ENCODE data around the gene KRTAP1-5.
A peak's percentile ranks its signal among the peaks of the same experiment; 100 is the strongest.
"Not testable (repeated sequence)": the region's sequence is repeated elsewhere in the genome, so short reads cannot be mapped to it uniquely, and the experiment has no call there.

The KRTAP1-5 gene

GRCh38 chr17:41004397-41004796 is 22.6 kb downstream of the KRTAP1-5 start:
- DNase-seq (ENCODE audit: low read depth, low spot score) = no peak

DNA sequence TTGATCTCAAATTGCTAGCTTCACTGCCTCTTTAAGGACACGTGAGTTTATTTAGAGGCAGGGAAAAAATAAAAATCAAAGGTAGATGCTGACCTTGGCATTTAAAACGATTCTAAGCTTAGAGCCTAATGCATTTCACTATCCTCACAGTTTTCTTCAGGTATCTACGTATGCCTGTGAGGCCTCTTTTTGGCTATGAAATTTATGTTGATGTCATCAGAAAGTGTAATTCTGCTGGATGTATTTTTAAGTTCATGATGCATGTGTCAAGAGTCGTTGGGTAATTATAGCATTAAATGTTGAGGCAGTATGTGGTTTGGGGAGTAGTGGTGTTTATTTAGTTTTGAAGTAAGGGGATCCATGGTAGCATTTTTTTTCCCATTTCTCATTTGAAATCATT is 23.1 kb downstream of the KRTAP1-5 start:
- no peak for DNase-seq (ENCODE audit: low read depth, low spot score)

- DNase-seq (ENCODE audit: low read depth, low spot score) = no peak
Observed at GRCh38 chr17:41002814-41003213, 24.2 kb downstream of the KRTAP1-5 start.

DNA sequence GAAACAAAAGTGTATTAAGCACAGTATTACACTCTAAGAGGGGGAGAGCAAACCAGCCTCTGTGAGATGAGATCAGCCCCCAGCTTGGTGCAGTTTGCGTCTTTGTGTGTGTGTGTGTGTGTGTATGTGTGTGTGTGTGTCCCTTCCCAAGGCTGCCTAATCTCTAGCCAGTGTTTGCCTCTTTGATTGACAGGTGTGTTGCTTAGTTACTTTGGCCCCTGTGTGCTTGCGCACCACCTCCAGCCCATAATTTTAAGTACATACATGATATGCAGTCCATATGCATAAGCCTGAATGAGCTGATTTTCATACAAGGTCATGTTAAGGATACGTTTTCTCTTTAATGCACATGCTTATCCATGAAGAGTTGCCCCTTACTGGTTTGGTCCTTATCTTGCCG is 25.2 kb downstream of the KRTAP1-5 start:
- DNase-seq (ENCODE audit: low read depth, low spot score) = no peak

GRCh38 chr17:40999563-40999962 is 27.4 kb downstream of the KRTAP1-5 start, which contains the start of gene KRTAP3-2:
Gene KRTAP3-2, minus strand, starts transcription at chr17:40999906. Its CDS starts 53 bp downstream, at chr17:40999853.
- not testable (repeated sequence) for DNase-seq (ENCODE audit: low read depth, low spot score)

GRCh38 chr17:40997361-40997760 is 29.6 kb downstream of the KRTAP1-5 start:
- no peak for DNase-seq (ENCODE audit: low read depth, low spot score)

GRCh38 chr17:40996829-40997228 is 30.2 kb downstream of the KRTAP1-5 start:
- DNase-seq (ENCODE audit: low read depth, low spot score) = no peak

GRCh38 chr17:40995116-40995515 is 31.9 kb downstream of the KRTAP1-5 start:
- no peak for DNase-seq (ENCODE audit: low read depth, low spot score)

GRCh38 chr17:40993839-40994238 is 33.2 kb downstream of the KRTAP1-5 start, which contains the start of gene KRTAP3-3:
Gene KRTAP3-3, minus strand, starts transcription at chr17:40994164. Its CDS starts 67 bp downstream, at chr17:40994097.
- no peak for DNase-seq (ENCODE audit: low read depth, low spot score)

DNA sequence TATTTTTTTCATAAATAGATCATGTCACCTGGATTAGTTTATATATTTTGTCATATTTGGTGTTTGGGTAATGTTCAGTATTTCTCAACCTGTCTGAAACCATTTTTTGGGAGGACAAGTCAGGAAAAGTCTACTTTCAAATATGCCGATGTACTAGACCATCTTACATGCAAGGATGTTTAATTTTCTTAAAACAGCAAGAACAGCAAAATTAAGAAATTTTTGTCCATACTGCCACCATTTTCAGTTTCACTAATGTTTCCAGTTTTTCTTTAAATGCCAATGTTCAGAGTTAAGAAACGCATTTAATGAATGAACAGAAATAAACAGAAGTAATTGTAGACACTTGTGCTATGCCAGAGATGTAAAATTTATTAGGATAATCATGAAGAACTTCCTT is 33.9 kb downstream of the KRTAP1-5 start:
- DNase-seq (ENCODE audit: low read depth, low spot score) = no peak

GRCh38 chr17:40992666-40993065 is 34.3 kb downstream of the KRTAP1-5 start:
- DNase-seq (ENCODE audit: low read depth, low spot score) = no peak

DNA sequence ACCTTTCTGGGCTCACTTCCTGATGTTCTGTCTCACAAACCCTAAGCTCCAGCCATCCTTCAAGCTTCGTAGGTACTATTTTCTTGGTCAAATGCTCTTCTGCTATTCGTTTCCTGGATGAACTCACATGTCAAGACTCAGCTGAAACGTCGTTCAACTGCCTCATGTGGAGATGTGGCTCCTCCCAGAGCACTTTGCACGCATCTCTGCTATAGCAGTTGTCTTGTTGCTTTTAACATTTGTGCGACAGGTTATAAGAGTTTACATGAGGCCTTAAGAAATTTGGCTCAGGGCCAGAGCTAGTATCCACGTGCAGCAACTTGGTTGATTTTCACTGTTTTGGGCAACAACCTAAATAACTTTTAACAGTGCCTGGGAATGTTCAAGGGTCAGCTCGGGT is 40.1 kb downstream of the KRTAP1-5 start:
- DNase-seq (ENCODE audit: low read depth, low spot score) = no peak

DNA sequence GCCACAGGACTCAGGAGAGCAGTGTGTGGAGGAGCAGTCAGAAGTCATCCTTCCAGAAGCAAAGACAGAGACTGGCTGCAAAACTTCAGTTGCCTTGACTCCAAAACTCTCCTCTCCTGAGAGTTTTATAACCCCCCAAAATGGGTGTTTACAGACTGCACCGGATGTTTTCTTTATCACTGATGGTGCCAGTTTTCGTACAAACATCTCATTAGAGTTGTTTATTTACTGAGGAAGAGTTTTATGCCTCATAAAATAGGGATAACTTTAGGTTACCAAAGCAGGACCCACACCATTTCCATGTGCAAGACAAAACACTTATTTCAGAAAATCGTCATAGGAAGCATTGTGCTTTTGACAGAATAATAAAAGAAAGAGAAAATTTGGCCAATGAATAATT is 42.8 kb downstream of the KRTAP1-5 start, which contains the start of gene KRT40:
Gene KRT40, minus strand, starts transcription at position 101 of the 400 bp plus-strand sequence. Its CDS starts 53 bp downstream, at position 48.
- no peak for DNase-seq (ENCODE audit: low read depth, low spot score)

DNA sequence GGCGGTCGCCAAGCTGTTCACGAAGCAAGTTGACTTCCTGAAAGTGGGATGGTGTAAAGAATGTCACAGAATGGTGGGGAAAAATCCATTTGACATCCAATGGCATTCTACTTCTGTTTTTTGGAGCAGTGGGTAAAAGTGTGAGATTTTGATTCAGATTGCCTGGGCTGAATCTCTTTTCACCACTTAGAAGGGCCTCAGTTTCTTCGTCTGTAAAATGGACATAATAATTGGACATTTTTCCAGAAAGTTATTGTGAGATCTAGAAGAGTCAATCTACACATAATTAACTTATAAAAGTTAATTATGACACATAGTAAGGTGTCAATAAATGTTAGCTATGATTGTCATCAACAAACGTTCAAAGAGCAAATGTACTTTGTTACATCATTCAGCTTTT is 45.9 kb downstream of the KRTAP1-5 start:
- DNase-seq (ENCODE audit: low read depth, low spot score) = no peak

GRCh38 chr17:40980596-40980995 is 46.4 kb downstream of the KRTAP1-5 start:
- DNase-seq (ENCODE audit: low read depth, low spot score) = peak; percentile 31

- DNase-seq (ENCODE audit: low read depth, low spot score) = no peak
Observed at GRCh38 chr17:40980117-40980516, 46.9 kb downstream of the KRTAP1-5 start.

DNA sequence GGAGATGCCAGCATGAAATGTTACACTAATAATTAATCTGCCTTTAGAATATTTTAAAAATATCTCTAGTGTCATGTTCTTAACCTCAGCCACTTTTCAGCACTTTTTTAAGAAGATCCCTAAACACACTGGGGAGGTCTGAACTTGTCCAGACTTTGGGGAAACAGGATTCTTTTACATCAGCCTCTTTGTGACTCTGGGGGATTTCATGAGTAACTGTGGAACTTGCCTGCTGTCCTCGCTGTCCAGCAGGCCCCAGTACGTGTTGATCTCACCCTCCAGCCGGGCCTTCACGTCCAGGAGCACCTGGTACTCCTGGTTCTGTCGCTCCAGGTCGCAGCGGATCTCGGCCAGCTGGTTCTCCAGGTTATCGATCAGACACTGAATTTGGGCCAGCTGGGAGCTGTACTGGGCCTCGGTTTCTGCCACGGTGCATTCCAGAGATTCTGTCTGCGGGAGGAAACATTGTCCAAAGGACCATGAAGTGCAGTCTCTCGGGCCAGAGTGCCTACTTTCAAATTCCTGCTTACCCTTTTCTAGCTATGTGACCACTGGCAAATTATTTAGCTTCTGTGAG is 48.3 kb downstream of the KRTAP1-5 start:
- DNase-seq (ENCODE audit: low read depth, low spot score) = peak; percentile 21

Measured in ELF-1 (cell line).